ENCODE data around the gene SORCS2. TPM values are rescaled to one million over a fixed set of nuclear protein-coding genes. Genes with fewer than 3 reads are reported as not detected.

SORCS2 gene
- total RNA-seq, 1 donor from 2014 or later, result 7.1 TPM

- no peaks in the 10 kb centered on the region for H3K9me3 Mint-ChIP-seq
- no peak overlapping the region for H3K27ac Mint-ChIP-seq
- peaks cover 34% of the 10 kb centered on the region for H3K27me3 Mint-ChIP-seq (ENCODE audit: low read depth)
- H3K4me1 Mint-ChIP-seq, result peaks cover 6% of the 10 kb centered on the region
- no peak for DNase-seq (ENCODE audit: low spot score in 2 of 2, unreplicated experiment in 2 of 2)
- TF ChIP-seq CTCF (IDR thresholded peaks at IDR 0.05; ENCODE audit: unreplicated experiment), result no peak
- no peaks in the 10 kb centered on the region for H3K36me3 Mint-ChIP-seq
- H3K4me3 Mint-ChIP-seq, result no peak overlapping the region
Observed at GRCh38 chr4:7614350-7614949, 422.1 kb downstream of the SORCS2 start.

GRCh38 chr4:7616193-7616592 lies 423.9 kb downstream of the SORCS2 start:
- H3K9me3 Mint-ChIP-seq, result no peaks in the 10 kb centered on the region
- DNase-seq (ENCODE audit: low spot score in 2 of 2, unreplicated experiment in 2 of 2), result no peak
- no peak overlapping the region for H3K4me3 Mint-ChIP-seq
- peaks cover 34% of the 10 kb centered on the region for H3K27me3 Mint-ChIP-seq (ENCODE audit: low read depth)
- no peaks in the 10 kb centered on the region for H3K36me3 Mint-ChIP-seq
- TF ChIP-seq CTCF (IDR thresholded peaks at IDR 0.05; ENCODE audit: unreplicated experiment), result no peak
- H3K4me1 Mint-ChIP-seq, result peaks cover 6% of the 10 kb centered on the region
- H3K27ac Mint-ChIP-seq, result no peak overlapping the region

DNA sequence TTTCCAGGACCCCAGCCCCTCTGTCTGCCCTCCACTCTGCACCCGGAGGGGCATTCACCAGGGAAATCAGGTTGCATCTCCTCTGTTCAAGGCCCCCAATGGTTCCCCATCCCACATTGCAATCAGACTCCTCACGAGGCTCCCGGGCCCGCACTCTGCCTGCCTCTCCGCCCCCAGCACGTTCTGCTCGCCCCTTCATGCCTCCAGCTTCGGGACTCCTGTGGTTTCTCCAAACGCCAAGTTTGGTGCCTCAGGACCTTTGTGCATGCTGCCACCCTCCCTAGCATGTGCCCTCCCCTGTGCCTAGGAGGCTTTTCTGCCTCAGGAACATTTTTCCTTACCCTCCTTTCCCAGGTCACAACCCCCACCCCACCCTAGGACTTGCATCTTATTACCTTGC lies 426.0 kb downstream of the SORCS2 start:
- no peaks in the 10 kb centered on the region for H3K4me1 Mint-ChIP-seq
- no peak for TF ChIP-seq CTCF (IDR thresholded peaks at IDR 0.05; ENCODE audit: unreplicated experiment)
- H3K4me3 Mint-ChIP-seq, result no peak overlapping the region
- H3K27ac Mint-ChIP-seq, result no peak overlapping the region
- DNase-seq (ENCODE audit: low spot score in 2 of 2, unreplicated experiment in 2 of 2), result no peak
- no peaks in the 10 kb centered on the region for H3K36me3 Mint-ChIP-seq
- H3K9me3 Mint-ChIP-seq, result no peaks in the 10 kb centered on the region
- peaks cover 45% of the 10 kb centered on the region for H3K27me3 Mint-ChIP-seq (ENCODE audit: low read depth)

GRCh38 chr4:7620086-7620813 lies 427.9 kb downstream of the SORCS2 start:
- Mint-ChIP-seq H3K9me3 (no peaks in the 10 kb centered on the region), H3K27ac (no peak overlapping the region), H3K4me1 (no peaks in the 10 kb centered on the region), H3K27me3 (ENCODE audit: low read depth) (peaks cover 61% of the 10 kb centered on the region), H3K36me3 (no peaks in the 10 kb centered on the region), H3K4me3 (no peak overlapping the region)
- DNase-seq (ENCODE audit: low spot score in 2 of 2, unreplicated experiment in 2 of 2), result no peak
- no peak for TF ChIP-seq CTCF (IDR thresholded peaks at IDR 0.05; ENCODE audit: unreplicated experiment)

DNA sequence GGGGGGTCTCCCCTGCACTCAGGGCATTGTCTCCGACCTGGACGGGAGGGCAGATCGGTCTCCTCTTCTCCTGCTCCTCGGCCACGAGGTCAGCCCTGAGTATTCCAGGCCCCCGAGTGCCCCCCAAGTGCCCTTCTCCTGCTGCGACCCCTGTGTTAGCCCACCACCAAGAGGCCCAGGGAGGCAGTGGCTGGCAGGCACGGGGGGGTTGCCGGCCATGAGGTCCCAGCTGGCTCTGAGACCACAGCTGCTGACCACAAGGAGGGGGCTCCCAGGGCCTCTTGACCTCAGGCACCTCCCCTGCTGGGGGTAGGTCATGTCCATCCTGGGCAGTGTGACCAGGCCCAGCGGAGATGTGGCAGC lies 428.5 kb downstream of the SORCS2 start:
- no peak overlapping the region for H3K4me3 Mint-ChIP-seq
- no peaks in the 10 kb centered on the region for H3K36me3 Mint-ChIP-seq
- H3K27me3 Mint-ChIP-seq (ENCODE audit: low read depth), result peaks cover 62% of the 10 kb centered on the region
- H3K4me1 Mint-ChIP-seq, result no peaks in the 10 kb centered on the region
- H3K9me3 Mint-ChIP-seq, result no peaks in the 10 kb centered on the region
- H3K27ac Mint-ChIP-seq, result no peak overlapping the region
- TF ChIP-seq CTCF (IDR thresholded peaks at IDR 0.05; ENCODE audit: unreplicated experiment), result no peak
- DNase-seq (ENCODE audit: low spot score in 2 of 2, unreplicated experiment in 2 of 2), result no peak

Data from mesothelial cell of epicardium (in vitro differentiated cells).